Thyroid gland (tissue), 4 donors: ENCODE measurements around the gene TYK2. TPM values are rescaled to one million over a fixed set of nuclear protein-coding genes. Genes with fewer than 3 reads are reported as not detected.
"Not testable (repeated sequence)": the region's sequence is repeated elsewhere in the genome, so short reads cannot be mapped to it uniquely, and the experiment has no call there.

Experiments used
- DNase-seq, 2 donors: peaks; one replicate each; pipeline ENCODE4 v3.0.0-alpha.2; 2019
- H3K27ac ChIP-seq, 3 donors: fragments of 200-600 bp; sonication (generic); 1 replicate in 2 of 3; 2 replicates in 1 of 3; pipeline ENCODE4 v1.5.1; 2016 to 2019; ENCODE audit warnings: mild to moderate bottlenecking in 1 of 3, moderate library complexity in 1 of 3
- H3K27me3 ChIP-seq: fragments of 200-600 bp; sonication (generic); one replicate; pipeline ENCODE4 v1.5.1; 2019
- H3K36me3 ChIP-seq, 2 donors: fragments of 200-600 bp; sonication (generic); one replicate each; pipeline ENCODE4 v1.5.1; 2016 to 2019
- H3K4me1 ChIP-seq, 2 donors: fragments of 200-600 bp; sonication (generic); one replicate each; pipeline ENCODE4 v1.5.1; 2017 to 2019
- H3K4me3 ChIP-seq, 3 donors: fragments of 200-600 bp; sonication (generic); replicated peaks in 1 of 3; 1 replicate in 2 of 3; 2 replicates in 1 of 3; pipeline ENCODE4 v1.5.1; 2016; ENCODE audit warnings: mild to moderate bottlenecking in 1 of 3
- H3K9me3 ChIP-seq: fragments of 200-600 bp; sonication (generic); one replicate; pipeline ENCODE4 v1.5.1; 2017
- POLR2A ChIP-seq, 2 donors: fragments of 450-650 bp; IDR thresholded peaks; one replicate each; pipeline ENCODE4 v1.6.1; 2017; ENCODE audit warnings: antibody characterized with exemption in 2 of 2, mild to moderate bottlenecking in 2 of 2, moderate library complexity in 1 of 2
- WGBS, 2 donors: methylation state at CpG; one replicate each; pipeline ENCODE4 v1.1.5; 2017; 5-methylcytosine and 5-hydroxymethylcytosine counted together
- intact Hi-C: fragments of 100-400 bp; cut with DNase I; formaldehyde crosslinking; loops from one replicate; pipeline ENCODE4 v1.15.1; 2023
- total RNA-seq, 4 donors: library from RNA; depleted of rRNA; stranded (reverse); fragments of >200 nt; gene quantifications; one replicate each; pipeline ENCODE4 v1.2.3, GENCODE V29; 2016
- TF ChIP-seq, protein P1 (sequence below), 6 experiments: fragments of 200-600 bp in 3 of 6; fragments of 450-650 bp in 3 of 6; sonication (generic) in 3 of 6; IDR thresholded peaks; one replicate each; pipeline ENCODE4 v1.5.1; 2016 to 2019; ENCODE audit warnings: antibody characterized with exemption in 6 of 6, mild to moderate bottlenecking in 2 of 6, inconsistent platforms in 1 of 6, moderate library complexity in 1 of 6

The TYK2 gene
- total RNA-seq, 4 donors from 2014 or later = 59.1 to 127 (median 70.3) TPM

DNA sequence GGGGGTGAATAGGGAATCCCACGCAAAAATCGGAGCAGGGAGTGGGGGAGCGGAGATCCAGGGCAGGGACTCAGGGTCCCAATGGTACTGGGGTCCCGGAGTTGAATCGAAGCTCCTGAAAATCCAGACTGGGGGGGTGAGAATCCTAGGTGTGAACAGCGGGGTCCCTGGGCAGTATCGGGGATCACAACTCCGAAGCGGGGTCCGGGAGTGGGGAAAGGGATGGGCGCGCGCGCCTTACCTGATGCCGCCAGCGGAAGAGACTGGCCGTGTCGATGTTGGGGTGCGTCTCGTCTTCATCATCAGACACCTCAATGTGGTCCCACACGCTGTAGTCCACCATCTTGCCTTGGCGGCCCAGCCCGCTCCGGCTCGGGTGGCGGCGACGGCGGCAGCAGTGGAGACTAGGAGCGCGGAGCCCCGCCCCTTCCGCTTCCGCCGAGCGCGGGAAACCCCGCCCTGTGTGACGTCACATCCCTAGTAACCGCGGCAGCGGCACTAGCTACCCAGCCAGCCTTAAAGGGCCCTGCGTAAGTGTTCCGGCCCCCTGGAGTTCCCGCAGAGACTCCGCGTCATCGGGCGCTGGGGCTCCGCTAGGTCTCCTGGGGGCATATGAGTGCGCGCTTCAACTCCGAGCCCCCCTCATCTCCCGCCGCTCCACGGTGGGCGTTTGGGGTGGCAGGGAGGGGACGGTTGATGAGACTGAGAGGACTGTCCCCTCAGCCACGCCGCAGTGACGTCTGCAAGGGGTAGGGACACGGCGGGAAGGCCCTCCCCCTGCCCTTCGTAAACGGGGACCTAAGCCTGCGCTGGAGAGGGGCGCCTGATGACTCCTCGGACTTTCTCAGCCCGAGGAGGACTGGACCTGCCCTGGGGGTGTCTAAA, 23.0 kb upstream of the TYK2 start, which contains the start of gene CDC37:
CDC37 (minus strand) TSS at position 406 of the 885 bp plus-strand sequence; CDS start at position 343, 63 bp downstream.
- peak within 1 kb of the TSS; percentile 33 to 64 (median 57) for H3K27ac ChIP-seq
- peak; percentile 95 to 96 for DNase-seq
- peaks cover 25 to 35% of the 10 kb centered on the region in 2 donors for H3K4me1 ChIP-seq
- intact Hi-C loops = loop anchor here (10.0 kb wide), 1 partner anchor 71 kb away; no protein-coding TSS in a partner anchor
- peak within 1 kb of the TSS; percentile 73 to 81 (median 78) for H3K4me3 ChIP-seq
- no peaks in the 10 kb centered on the region for H3K36me3 ChIP-seq
- peaks cover 6% of the 10 kb centered on the region for H3K27me3 ChIP-seq
- peak; percentile 34 to 82 for TF ChIP-seq POLR2A (IDR thresholded peaks at IDR 0.05)
- TF ChIP-seq, protein P1, sequence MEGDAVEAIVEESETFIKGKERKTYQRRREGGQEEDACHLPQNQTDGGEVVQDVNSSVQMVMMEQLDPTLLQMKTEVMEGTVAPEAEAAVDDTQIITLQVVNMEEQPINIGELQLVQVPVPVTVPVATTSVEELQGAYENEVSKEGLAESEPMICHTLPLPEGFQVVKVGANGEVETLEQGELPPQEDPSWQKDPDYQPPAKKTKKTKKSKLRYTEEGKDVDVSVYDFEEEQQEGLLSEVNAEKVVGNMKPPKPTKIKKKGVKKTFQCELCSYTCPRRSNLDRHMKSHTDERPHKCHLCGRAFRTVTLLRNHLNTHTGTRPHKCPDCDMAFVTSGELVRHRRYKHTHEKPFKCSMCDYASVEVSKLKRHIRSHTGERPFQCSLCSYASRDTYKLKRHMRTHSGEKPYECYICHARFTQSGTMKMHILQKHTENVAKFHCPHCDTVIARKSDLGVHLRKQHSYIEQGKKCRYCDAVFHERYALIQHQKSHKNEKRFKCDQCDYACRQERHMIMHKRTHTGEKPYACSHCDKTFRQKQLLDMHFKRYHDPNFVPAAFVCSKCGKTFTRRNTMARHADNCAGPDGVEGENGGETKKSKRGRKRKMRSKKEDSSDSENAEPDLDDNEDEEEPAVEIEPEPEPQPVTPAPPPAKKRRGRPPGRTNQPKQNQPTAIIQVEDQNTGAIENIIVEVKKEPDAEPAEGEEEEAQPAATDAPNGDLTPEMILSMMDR (IDR thresholded peaks at IDR 0.05) = no peak
- 0 to 1% methylated on average over 18 to 21 of the region's 69 CpGs for WGBS, 2 donors
- no peaks in the 10 kb centered on the region for H3K9me3 ChIP-seq

DNA sequence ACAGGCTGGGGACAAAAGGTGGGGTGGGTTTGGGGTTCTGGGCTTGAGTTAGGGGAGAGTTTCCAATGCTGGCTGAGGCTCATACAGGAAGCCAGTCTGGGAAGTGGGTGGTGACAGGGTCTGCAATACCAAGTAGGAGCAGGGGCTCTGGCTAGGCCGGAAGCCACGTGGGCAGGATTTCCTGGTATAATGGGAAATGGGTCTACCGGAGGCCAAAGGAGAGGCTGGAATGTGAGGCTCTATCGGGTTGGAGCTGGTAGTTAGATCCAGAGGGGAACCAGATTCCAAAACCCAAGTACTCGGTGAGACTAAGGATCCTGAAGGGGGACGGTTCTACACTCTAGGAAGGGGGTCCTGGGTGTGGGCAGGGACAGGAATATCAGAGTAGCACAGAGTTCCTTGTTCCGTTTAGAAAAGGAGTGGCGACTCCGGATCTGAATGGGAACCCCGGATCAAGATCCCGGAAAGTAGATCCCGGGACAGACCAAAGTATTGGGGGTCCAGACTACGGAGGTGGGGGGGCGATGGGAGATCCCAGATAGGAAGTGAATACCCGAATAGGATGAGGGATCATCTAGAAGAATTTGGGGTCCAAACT, 22.2 kb upstream of the TYK2 start:
- intact Hi-C loops = loop anchor here (10.0 kb wide), 1 partner anchor 72 kb away; no protein-coding TSS in a partner anchor
- no peak for TF ChIP-seq POLR2A (IDR thresholded peaks at IDR 0.05)
- no peaks in the 10 kb centered on the region for H3K36me3 ChIP-seq
- WGBS, 2 donors = 2 to 4% methylated on average over 15 of the region's 15 CpGs
- peaks cover 25 to 35% of the 10 kb centered on the region in 2 donors for H3K4me1 ChIP-seq
- DNase-seq = peak in 1 of 2 donors; percentile 23
- H3K9me3 ChIP-seq = no peaks in the 10 kb centered on the region
- peak overlapping the region; percentile 33 to 63 (median 57) for H3K27ac ChIP-seq
- peak overlapping the region; percentile 73 to 81 (median 78) for H3K4me3 ChIP-seq
- peaks cover 6% of the 10 kb centered on the region for H3K27me3 ChIP-seq

DNA sequence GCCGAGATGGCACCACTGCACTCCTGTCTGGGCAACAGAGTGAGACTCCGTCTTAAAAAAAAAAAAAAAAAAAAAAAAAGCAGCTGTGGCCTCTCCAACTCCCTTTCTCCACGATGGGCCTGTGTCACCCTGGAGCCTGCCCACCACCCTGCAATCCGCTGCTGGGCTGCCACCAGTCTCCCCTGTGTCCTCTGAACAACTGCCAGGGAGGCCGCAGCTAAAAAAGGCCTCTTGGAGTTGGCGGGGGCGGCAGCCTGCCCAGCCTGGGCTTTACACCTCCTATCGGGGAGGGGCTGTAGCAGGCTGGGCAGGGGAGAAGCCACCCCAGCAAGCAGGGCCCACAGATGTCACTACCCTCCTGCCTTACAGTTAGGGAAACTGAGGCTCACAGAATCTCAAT, 19.5 kb upstream of the TYK2 start:
- Histone ChIP-seq H3K9me3 (no peaks in the 10 kb centered on the region), H3K27me3 (peaks cover 5% of the 10 kb centered on the region), H3K27ac (no peak overlapping the region), H3K4me3 (no peak overlapping the region), H3K36me3 (peaks cover 7 to 11% of the 10 kb centered on the region in 2 donors), H3K4me1 (peaks cover 23 to 29% of the 10 kb centered on the region in 2 donors)
- intact Hi-C loops = loop anchor here (10.0 kb wide), 2 partner anchors 75 to 465 kb away; partner anchors contain the start of gene OLFM2
- TF ChIP-seq, protein P1 (IDR thresholded peaks at IDR 0.05) = no peak
- no peak for TF ChIP-seq POLR2A (IDR thresholded peaks at IDR 0.05)
- WGBS, 2 donors = 88 to 93% methylated on average over 7 to 8 of the region's 8 CpGs
- DNase-seq = no peak

DNA sequence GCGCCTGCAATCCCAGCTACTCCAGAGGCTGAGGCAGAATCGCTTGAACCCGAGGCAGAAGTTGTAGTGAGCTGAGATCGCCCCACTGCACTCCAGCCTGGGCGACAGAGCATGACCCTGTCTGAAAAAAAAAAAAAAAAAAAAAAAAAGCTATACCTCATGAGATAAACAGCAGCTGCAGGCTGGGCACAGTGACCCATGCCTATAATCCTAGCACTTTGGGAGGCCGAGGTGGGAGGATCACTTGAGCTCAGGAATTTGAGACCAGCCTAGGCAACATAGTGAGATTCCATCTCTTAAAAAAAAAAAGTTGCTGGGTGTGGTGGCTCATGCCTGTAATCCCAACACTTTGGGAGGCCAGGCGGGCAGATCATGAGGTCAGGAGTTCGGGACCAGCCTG, 19.0 kb upstream of the TYK2 start:
- 69 to 80% methylated on average over 8 of the region's 8 CpGs for WGBS, 2 donors
- H3K4me1 ChIP-seq = peaks cover 18 to 23% of the 10 kb centered on the region in 2 donors
- not testable (repeated sequence) for H3K27ac ChIP-seq, H3K9me3 ChIP-seq, DNase-seq, H3K4me3 ChIP-seq, H3K27me3 ChIP-seq
- intact Hi-C loops = loop anchor here (10.0 kb wide), 1 partner anchor 465 kb away; the partner anchor contains the start of gene OLFM2
- peaks cover 11 to 15% of the 10 kb centered on the region in 2 donors for H3K36me3 ChIP-seq

DNA sequence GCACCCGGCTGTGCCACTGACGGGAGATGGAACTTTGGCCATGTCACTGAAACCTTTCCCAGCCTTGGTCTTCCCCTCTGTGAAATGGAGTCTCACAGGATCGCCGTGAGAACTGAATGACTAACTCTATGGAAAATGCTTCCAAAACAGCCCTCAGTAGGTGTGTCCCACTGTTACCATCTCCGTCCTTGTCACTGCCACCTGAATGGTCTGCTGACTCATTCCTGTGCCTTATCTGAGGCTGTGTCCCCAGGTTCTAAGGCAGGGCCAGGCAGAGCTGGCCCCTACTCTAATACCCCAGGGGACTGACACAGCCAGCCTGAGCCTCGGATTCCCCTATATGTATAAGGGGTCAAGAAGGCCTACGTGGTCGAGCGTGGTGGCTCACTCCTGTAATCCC, 18.4 kb upstream of the TYK2 start:
- Histone ChIP-seq H3K4me1 (peaks cover 16 to 20% of the 10 kb centered on the region in 2 donors), H3K9me3 (no peaks in the 10 kb centered on the region), H3K36me3 (peaks cover 11 to 20% of the 10 kb centered on the region in 2 donors), H3K27me3 (no peaks in the 10 kb centered on the region), H3K4me3 (no peak overlapping the region), H3K27ac (no peak overlapping the region)
- WGBS, 2 donors = 78 to 89% methylated on average over 6 to 9 of the region's 9 CpGs
- intact Hi-C loops = loop anchor here (10.0 kb wide), 1 partner anchor 464 kb away; the partner anchor contains the start of gene OLFM2
- DNase-seq = no peak
- no peak for TF ChIP-seq POLR2A (IDR thresholded peaks at IDR 0.05)
- TF ChIP-seq, protein P1 (IDR thresholded peaks at IDR 0.05) = no peak
